Stimulated activated CD4-positive, alpha-beta T cell treated with anti-CD3 and anti-CD28 coated beads, Interleukin-12 subunit alpha, Interleukin-12 subunit beta, amount 100 ng/mL, for 4 hours (primary cell): ENCODE results near the gene CHCHD10.

Experiments used
- DNase-seq: peaks from one replicate; pipeline ENCODE4 v3.0.0-alpha.2; 2020

The CHCHD10 gene

DNA sequence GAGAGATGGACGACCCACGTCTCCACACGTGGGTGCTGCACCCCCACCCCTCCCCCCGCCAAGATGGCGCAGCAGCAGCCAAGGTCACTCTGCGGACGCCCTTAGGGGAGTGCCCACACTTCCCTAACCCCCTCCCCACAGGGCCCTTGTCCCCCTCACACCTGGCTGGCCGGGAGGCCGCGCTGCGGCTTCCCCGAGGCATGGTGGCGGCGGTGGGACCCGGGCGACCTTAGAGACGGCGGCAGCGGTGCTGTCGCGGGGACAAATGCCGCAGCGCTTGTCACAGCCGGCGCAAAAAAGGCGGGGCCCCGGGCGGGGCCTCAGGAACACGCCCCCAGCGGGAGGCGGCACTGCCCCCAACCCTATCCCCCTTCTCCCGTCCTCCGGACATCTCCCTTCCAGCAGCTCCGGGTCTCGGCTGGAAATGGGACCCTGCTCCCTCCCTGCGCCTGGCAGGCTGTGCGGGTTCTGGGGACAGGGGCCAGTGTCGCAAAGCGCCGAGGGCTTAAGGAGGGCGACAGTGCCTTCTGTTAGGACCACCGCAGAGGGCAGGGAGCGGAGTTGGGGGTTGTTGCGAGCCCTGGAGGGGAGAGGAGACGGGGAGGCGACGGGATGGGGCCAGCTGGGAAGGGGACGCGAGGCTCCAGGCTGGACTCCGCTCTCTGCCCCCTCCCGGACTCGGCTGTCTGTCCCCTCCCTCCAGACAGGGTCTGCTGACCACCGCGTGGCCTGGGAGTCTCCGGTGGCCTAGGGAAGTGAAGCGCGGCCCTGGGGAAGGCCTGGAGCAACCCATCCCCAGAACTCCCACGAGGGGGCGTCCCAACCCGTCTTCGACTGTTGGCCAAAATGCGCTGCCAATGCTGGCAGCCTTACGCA, at the start of gene CHCHD10:
Gene CHCHD10, minus strand, starts transcription at position 300 of the 876 bp plus-strand sequence. Its CDS starts 98 bp downstream, at position 202.
- DNase-seq: peak; percentile 76

DNA sequence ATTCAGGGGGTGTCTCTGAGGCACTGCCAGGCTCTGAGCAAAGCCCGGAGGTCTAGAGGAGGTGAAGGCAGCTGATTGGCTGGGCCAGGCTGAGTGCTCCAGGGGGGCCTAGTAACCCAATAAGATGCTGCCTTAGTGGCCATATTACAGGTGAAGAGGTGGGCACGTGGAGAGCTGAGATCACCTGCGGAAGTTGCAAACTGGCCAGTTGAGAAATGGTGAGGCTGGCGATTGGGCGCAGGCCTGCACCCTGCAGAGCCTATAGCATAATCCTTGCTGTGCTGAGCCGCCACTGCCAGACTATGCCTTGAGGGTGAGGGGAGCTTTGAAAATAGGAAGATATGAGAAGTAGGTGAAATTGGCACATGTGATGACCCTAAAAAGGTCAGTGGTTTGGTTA, 49.4 kb upstream of the CHCHD10 start:
- DNase-seq: no peak

DNA sequence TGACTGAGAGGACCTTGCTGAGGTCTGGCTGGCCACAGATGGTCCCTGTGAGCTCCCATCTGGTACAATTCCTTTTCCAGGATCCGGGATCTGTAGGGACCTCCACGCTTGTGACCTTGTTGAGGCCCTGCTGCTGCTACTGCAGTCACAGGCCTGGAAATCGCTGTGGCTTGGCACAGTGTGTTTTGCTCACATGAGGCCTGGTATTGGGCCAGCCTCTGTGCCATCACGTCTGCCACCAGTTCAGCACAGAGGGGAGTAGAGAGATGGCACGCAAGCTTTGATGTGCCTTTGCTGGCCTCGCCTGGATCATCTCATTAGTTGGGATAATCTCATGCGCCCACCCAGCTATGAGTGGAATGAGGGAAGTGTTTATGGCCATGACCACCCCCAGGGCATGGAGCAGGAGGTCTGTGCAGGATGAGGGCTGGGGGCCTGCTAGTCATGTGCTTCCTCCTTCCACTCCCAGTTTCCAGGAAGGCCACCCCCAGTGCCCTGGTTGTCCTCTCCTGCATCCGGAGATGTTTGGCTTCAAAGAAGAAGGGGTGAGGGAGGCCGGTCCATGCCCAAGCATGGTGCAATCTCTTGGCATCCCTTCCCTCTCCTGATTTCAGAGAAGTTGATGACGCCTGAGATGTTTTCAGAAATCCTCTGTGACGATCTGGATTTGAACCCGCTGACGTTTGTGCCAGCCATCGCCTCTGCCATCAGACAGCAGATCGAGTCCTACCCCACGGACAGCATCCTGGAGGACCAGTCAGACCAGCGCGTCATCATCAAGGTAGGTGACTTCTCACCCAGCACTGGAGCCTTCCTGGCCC, 48.6 kb upstream of the CHCHD10 start:
- DNase-seq: no peak

DNA sequence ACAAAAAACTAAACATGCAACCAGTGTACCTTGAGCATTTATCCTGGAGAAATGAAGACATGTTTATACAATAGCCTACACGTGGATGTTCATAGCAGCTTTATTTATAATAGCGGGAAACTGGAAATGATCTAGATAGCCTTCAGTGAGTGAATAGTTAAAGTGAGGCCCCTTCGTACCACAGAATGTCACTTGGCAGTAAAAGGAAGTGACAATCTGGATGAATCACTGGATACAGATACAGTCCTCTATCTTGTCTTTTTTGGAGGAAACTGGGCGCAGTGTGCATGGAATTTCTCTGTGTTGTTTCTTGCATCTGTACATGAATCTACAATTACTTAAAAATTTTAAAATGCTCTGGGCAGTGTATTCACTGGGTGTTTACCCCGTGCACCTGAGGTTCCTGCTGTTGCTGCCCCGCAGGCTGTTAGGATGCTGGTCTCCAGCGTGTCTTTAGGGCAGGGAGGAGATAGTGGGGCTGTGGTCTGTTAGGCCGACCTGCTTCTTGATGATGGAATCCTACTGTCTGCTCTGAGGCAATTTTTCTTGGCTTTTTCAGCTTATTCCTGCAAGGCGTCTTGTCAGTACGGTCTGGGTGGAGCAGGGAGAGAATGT, 47.9 kb upstream of the CHCHD10 start:
- no peak for DNase-seq

DNA sequence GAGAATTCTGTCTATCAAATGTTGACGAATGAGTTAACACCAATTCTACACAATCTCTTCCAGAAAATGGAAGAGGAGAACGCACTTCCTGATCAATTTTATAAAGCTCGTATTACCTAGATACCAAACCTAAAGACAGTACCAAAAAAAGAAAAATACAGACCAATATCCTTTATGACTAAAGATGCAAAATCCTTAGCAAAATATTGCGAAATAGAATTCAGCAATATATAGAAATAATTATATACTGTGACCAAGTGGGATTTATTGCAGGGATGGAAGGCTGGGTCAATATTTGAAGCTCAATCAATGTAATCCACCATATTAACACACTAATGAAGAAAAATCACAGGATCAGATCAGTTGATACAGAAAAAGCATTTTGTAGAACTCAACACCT, 44.6 kb upstream of the CHCHD10 start:
- DNase-seq: no peak

DNA sequence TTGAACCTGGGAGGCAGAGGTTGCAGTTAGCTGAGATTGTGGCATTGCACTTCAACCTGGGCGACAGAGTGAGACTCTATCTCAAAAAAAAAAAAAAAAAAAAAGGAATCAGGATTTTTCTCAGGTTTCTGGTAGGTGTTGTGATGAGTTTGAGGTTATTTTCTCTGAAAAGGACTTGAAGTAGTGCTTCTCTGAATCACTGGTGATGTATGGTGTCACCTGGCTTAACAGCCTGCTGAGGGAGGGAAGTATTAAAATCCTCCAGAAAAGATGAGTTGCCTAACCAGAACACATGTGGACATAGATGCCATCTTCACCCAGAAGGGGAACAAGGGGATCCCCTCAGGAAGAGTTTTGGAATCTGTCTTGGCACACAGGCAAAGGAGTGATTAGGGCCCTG, 39.1 kb upstream of the CHCHD10 start:
- DNase-seq: no peak

DNA sequence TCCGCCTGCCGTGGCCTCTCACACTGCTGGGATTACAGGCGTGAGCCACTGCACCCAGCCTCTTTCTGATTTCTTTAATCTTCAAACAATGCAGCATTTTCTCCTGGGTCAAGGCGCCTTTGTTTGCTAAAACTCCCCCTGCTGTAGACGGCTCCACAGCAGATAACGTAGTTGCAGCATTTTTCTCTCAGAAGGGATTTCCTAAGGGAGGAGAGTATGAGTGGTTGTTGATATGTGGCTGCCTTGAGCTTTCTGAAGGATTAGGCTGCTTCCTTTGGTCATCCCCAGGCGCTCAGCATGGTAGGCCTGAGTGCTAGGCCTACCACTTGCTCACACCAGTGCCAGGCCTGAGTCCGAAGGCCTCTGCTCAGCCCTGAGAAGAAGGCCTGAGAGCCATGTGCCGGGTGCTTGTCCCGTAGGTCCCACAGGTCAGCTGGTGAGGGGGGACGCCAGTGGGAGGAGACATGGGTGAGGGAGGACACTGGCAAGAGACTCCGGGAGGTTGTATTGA, 37.1 kb upstream of the CHCHD10 start:
- DNase-seq: no peak

DNA sequence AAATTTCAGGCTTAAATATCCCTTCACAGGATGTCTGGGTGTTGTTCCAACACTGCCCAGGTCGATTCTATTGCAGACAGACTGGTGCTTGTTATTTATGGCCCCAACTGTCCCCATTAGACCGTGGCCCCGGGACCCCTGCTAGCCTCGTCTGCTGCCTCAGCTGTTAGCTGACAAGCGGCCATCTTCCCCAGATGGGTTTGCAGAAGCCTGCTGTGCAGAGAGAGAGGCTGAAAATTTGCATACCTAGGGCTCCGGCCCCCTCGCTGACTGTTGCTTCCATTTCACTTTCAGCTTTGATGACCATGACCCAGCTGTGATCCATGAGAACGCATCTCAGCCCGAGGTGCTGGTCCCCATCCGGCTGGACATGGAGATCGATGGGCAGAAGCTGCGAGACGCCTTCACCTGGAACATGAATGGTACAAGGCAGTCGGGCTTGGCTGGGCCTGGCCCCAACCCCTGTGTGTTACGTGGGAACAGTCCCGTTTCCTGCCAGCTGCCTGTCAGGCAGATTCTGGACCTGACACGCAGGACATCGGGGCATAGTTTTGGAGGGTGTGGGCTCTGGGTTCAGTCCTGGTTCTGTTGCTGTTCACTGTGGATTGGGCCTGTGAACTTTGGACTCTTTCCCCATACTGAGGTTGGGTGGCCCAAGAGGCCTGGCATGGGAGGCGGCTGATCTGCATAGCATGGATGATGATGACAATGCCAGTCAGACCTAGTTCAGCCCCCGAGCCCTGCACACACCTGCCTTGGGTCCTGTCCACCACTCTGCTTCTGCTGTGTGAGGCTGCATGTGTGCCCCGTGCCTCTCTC, 35.4 kb upstream of the CHCHD10 start:
- no peak for DNase-seq

DNA sequence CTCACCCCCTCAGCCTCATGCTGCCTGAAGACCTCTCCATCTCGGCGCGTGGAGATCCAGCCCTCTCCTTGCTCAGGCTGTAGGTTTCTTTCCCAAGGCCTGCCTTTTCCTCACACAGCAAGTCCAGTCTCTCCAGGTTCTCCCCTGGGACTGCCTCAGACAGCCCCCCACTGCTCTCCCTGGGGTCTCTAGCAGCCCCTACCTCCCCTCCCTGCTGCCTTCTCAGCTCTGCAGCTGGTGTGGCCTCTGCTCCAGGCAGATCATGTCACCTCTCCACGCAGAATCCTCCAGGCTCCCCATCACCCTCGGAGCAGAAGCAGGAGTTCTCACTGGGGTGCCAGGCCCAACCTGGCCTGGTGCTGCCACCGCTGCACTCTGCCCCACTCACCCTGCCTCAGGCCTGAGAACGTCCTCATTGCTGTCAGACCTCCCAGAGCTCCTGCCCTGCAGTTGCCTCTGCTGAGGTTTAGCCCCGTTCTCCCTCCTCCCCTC, 34.2 kb upstream of the CHCHD10 start:
- DNase-seq: no peak

DNA sequence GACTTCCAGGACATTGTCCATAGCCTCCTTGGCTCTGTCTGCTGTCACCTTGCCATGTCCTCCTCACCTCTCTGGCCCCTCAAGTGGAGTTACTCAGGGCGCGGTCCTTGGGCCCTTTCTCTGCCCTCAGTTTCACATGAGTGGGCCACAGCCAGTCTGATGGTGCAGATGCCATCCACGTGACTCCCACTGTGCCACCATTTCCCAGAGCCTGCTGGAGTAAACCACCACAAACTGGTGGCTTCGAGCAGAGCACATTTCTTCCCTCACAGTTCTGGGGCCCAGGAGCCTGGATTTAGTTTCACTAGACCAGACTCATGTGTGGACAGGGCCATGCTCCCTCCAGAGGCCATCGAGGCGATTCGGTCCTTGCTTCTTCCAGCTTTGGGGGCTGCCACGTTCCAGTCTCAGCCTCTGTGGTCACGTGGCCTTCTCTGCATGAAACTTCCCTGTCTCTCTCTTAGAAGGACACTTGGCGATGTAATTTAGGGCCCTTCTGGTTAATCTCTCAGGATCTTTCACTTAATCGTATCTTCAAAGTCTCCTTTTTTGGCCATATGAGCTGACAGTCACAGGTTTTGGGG, 33.6 kb upstream of the CHCHD10 start:
- no peak for DNase-seq

DNA sequence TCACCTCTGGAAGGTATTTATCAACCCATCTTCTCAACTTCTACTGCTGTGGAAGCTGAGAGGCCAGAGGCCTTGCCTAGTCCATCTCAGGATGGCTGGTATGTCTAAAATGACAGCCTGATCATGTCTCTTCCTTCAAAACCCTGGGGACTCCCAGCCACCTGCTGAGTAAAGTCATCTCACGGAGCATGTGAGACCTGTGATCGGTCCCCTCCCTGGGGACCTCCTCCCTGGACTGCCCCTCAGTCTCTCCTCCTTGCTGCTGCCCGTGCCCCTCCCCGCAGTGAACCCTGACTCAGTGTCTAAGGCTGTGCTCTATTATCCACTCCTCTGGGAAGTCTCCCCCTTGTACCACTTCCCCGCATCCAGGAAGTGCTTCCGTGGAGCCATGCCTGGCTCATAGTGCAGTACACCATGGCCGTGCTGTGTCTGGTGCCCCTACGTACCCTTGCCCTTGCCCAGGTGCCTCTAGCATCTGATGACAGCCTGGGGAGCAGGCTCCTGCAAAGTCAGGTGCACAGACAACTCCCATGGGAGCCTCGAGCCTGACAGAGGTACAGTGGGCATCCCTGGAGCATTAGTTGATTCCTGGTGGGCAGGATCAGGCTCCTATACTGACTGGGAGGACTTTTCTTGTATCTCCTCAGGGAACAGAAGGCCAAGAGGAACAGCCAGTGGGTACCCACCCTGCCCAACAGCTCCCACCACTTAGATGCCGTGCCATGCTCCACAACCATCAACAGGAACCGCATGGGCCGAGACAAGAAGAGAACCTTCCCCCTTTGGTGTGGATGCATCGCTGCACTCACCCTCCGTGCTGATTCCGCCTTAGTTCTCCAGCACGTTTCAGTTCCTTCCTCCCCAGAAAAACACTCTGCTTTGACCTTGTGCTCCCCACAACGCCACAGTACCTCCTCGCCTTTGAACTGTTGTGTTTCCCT, 32.8 kb upstream of the CHCHD10 start:
- DNase-seq: no peak

DNA sequence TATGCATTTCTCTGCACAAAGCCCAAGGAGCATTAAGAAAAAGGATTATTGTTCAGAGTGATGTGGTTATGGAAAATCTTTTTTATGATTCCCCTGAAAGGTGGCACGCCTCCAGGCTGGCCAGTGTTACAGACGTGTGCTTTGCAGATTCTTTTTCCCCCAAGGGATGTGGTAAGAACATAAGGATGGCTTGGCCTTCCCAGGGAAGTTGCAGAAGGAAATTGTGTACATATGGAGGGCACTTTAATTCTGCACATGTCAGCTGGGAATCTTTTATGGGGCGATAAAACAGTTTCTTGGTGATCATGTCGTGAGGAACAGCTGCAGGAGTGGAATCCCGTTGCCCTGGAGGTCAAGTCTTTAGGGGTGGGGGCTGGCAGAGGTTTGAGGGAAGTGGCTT, 28.7 kb upstream of the CHCHD10 start:
- DNase-seq: no peak

DNA sequence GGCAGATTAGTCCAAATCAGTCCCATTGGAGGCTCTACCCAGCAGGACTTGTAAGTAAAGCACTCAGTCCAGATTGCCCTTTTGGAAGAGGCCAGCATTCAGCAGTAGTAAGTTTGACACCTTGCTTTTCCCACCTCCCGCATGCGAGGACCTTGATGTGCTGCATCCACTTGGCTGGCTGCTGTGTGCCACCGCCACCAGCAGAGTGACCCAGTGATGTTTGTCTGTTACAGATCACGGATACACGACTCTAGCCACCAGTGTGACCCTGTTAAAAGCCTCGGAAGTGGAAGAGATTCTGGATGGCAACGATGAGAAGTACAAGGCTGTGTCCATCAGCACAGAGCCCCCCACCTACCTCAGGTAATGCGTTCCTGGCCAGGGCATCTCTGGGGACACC, 25.6 kb upstream of the CHCHD10 start:
- no peak for DNase-seq

DNA sequence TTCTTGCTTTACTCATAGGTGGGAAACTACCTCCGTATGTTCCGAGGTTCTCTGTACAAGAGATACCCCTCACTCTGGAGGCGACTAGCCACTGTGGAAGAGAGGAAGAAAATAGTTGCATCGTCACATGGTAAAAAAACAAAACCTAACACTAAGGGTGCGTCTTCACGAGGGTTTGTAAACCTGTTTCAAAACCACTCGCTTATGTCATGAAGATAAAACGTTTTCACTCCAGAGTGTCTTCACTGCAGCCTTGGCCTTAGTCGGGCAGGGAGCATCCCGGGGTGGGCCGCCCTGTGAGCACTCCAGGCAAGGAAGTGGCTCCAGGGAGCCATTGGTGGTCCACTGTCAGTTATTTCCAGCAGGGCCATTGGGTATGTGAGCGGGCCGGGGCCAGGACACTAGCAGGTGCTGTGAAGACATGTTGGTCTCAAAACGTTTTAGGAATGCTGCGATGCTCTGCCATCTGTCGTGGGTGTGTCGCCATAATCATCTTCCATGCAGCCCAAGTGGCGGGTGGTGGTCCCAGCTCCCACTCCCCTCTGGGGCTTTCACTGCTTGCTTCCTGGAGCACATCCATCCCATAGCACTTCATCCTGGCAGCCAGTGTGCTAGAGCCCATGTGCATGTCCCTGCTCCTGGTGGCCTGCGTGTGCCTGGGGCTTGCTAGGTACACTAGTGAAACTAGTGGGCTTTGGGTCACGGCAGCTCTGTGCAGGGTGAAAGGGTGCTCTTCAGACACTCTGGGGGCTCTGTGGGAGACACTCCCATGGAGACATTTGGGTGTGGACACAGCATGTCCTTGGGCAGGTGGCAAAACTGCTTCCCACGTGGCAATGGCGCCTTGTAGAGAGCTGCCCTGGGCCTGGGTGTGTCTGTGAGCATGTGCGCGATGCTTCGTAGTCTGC, 24.2 kb upstream of the CHCHD10 start:
- no peak for DNase-seq

DNA sequence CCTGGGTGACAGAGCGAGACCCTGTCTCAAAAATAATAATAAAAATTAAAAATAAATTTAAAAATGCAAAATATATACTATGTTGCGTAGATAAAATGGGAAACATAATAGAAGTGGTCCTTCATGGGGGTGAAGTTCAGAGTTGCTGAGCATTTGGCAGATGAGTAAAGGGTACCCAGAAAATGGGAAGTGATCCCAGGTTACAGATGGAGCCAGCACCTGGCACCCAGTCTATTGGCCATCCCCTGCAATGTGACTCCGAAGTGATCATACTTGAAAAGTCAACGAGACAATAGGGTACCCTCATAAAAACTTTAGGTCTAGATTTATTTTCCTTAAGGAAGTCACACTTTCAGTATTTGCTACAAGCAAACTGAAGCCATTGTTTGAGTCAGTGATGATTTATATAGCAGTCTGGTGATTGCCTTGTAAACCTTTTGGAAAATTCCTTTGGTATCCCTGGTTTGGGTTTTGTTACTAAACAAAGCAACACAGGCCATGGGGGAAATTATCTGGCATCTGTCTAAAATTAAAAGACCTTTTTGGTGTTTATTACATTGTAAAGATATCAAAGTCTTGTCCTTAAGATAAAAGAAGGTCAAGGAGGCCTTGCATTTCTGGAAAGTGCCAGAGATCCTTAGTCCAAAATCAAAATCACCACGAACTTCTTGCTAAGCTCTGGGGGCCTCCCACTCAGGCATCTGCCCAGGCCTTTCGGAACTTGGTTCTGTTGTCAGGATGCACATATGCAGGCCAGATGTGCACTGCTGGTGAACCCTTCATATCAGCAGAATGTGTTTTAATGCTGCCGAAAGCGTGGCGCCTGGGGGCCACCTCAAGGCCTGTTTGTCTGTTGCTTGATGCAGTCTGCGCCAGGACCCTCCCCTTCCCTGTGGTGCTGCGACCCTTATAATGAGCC, 23.3 kb upstream of the CHCHD10 start:
- DNase-seq: no peak

DNA sequence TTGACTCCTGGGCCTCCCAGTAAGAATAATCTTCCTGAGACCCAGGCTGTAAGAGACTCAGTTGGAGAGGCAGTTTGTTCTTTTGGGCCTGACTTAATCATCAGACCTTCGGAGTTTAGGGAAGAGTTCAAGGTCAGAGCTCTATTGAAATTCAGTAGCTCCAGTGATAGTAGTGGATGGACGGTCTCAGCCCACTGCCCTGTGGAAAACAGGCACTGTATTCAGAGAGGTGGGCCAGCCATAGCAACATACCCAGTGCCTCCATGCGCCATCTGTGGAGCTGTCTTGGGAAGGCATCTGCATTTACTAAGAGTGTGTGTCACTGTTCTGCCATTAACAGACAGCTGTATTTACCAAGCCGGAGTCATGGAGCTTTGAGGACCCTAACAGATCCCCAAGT, 21.9 kb upstream of the CHCHD10 start:
- no peak for DNase-seq

DNA sequence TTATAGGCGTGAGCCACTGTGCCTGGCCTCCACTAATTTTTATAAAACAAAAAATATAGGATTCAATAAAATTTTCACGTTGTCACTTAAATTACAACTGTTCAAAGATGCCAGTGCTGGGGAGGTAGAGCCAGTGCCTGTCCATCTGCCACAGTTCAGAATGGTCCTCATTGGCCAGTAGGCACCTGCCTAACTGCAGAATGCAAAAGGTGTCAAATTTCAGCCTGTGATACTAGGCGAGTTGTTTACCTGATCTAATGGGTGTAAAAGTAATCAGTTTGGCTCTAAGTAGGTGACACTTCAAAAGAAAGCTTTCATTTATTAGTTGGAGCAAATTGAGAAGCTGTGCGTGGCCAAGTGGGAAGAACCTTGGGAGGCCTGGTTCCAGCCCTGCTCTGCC, 21.3 kb upstream of the CHCHD10 start:
- DNase-seq: no peak

DNA sequence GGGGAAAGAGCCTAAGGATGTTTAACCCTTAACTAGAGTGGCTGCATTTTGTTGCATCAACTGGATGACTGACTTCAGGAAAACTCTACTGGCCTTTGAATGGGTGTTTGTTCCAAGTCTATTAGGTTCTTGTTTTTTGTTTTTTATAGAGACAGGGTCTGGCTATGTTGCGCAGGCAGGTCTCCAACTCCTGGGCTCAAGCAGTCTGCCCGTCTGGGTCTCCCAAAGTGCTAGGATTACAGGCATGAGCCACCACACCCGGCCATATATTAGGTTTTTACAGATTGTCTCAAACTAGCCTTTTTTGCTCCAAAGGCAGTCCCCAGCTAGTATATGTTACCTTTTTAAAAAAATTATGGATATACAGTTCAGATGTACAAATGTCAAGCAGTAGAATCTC, 20.1 kb upstream of the CHCHD10 start:
- no peak for DNase-seq

DNA sequence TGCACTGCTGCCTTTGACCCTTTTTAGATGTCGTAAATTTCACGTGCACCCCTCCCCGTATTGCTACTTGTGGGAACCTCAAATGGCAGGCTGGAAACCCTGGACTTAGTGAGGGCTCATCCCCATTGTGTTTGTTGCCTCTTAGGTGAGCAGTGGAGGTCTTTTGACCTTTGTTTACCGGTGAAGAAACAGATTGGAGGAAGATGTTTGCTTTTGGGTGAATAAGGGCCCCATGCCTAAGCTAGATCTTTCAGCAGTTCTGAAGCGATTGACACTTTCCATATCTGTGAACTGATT, 19.8 kb upstream of the CHCHD10 start:
- no peak for DNase-seq
